Measurements from ENCODE around the gene ZNF487. TPM values are rescaled to one million over a fixed set of nuclear protein-coding genes. Genes with fewer than 3 reads are reported as not detected.
A peak's percentile ranks its signal among the peaks of the same experiment; 100 is the strongest.

Gene ZNF487
- total and polyA plus RNA-seq, 2 of the 13 experiments (the other 11 are each of a cell fraction or from before 2014, with no cell fraction given) = 7.4 to 8.8 TPM

- no peak for TF ChIP-seq ZMAT5 (CRISPR knock-in tag; IDR thresholded peaks at IDR 0.05; ENCODE audit: borderline replicate concordance, low read depth)
- no peak for TF ChIP-seq DNMT1 (CRISPR knock-in tag; IDR thresholded peaks at IDR 0.05)
- no peak for TF ChIP-seq POLR2AphosphoS5 (IDR thresholded peaks at IDR 0.05; ENCODE audit: low read depth, low read length)
- peak in 1 of 2 experiments; percentile 36; a peak in 2 of 4 replicates for TF ChIP-seq POLR2A (IDR thresholded peaks at IDR 0.05; ENCODE audit: insufficient read depth in 1 of 2, low read depth in 2 of 2, low read length in 2 of 2)
- no peak for TF ChIP-seq ZNF337 (CRISPR knock-in tag; IDR thresholded peaks at IDR 0.05; ENCODE audit: borderline replicate concordance, low read depth)
- TF ChIP-seq ZNF564 (CRISPR knock-in tag; IDR thresholded peaks at IDR 0.05) = 0 out of 2 replicates have a peak, but pooled peaks have one; percentile 51
- no peak for TF ChIP-seq THAP11 (CRISPR knock-in tag; IDR thresholded peaks at IDR 0.05)
- TF ChIP-seq PCBP2 (optimal IDR thresholded peaks at IDR 0.05; ENCODE audit: low read depth, low read length, poor library complexity, severe bottlenecking) = no peak
- no peak for TF ChIP-seq CTCF (CRISPR knock-in tag; IDR thresholded peaks at IDR 0.05)
- no peak for TF ChIP-seq SAFB2 (CRISPR knock-in tag; IDR thresholded peaks at IDR 0.05; ENCODE audit: borderline replicate concordance, low read depth)
- no peak for TF ChIP-seq ZNF101 (CRISPR knock-in tag; IDR thresholded peaks at IDR 0.05; ENCODE audit: borderline replicate concordance, low read depth)
- TF ChIP-seq ZNF484 (CRISPR knock-in tag; IDR thresholded peaks at IDR 0.05; ENCODE audit: borderline replicate concordance, low read depth) = no peak
- TF ChIP-seq ZSCAN5A (CRISPR knock-in tag; IDR thresholded peaks at IDR 0.05; ENCODE audit: borderline replicate concordance) = 0 out of 2 replicates have a peak, but pooled peaks have one; percentile 59
- peak; percentile 77 for TF ChIP-seq ZNF18 (CRISPR knock-in tag; IDR thresholded peaks at IDR 0.05; ENCODE audit: insufficient replicate concordance)
- TF ChIP-seq ZNF234 (CRISPR knock-in tag; conservative IDR thresholded peaks at IDR 0.05) = 0 out of 2 replicates have a peak, but pooled peaks have one; percentile 20
- 0 out of 2 replicates have a peak, but pooled peaks have one; percentile 37 for TF ChIP-seq THYN1 (CRISPR knock-in tag; IDR thresholded peaks at IDR 0.05; ENCODE audit: borderline replicate concordance, low read depth)
- TF ChIP-seq ZNF800 (CRISPR knock-in tag; IDR thresholded peaks at IDR 0.05) = no peak
- TF ChIP-seq TOPORS (CRISPR knock-in tag; IDR thresholded peaks at IDR 0.05) = peak; percentile 68
- peak; percentile 52; the same call in 1 of the 2 replicates for TF ChIP-seq KAT7 (CRISPR knock-in tag; IDR thresholded peaks at IDR 0.05; ENCODE audit: borderline replicate concordance)
- no peak for TF ChIP-seq SIX4 (CRISPR knock-in tag; IDR thresholded peaks at IDR 0.05)
Observed at GRCh38 chr10:43409385-43410109, 27.4 kb upstream of the ZNF487 start (continued).

Measured in HepG2 (cell line).